ENCODE measurements around the gene RCBTB1. TPM values are rescaled to one million over a fixed set of nuclear protein-coding genes. Genes with fewer than 3 reads are reported as not detected.

RCBTB1 gene
- total RNA-seq, 2 donors from 2014 or later: 6.3 to 12.2 TPM

DNA sequence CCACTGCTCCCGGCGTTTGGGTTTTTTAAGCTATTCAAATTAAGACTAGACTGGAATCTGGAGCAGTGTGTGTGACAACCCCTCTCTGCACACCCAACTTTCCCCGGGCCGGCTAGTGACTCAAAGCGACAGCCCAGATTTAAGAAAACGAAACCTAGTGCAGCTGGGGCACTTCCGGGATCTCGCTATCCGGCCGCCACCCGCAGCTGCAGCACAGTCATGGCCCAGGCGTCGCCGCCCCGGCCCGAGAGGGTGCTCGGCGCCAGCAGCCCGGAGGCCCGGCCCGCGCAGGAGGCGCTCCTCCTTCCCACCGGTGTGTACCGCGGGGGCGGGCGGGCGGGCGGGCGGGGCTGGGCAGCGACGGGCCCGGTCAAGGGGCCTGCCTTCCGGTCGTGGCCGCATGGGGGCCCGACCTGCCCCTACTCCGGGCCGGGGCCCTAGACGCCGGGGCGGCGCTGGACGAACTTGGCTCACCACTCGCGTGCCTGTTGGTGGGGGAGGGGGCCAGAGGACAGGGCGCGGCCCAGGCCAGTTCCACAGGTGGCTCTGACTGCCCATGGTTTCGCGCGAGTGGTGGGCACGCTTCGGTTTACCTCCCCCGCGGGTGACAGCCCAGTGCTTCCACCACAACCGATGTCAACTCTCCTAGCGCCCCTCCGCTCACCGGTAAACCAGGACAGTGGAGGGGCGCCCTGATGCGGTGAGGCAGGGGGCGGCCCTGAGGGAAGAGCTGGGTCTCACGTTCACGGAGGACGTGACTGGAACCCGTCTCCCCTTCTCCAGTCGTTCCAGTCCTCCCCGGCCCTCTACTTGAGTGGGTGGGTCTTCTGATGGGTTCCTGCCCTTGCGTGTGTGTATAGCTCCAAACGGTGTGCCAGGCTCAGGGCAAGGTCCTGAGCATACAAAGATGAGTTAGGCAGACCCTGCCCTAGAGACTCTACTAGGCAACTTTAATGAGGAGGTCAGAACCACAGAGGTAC lies 89.3 kb downstream of the RCBTB1 start, which contains the start of gene PHF11:
Gene PHF11, plus strand, starts transcription at position 171 of the 980 bp plus-strand sequence. Its CDS starts 49 bp downstream, at position 220.
- 2 to 6% methylated on average over 4 to 68 of the region's 71 CpGs for WGBS, 2 donors
- H3K36me3 ChIP-seq (replicated peaks in 1 of 2; ENCODE audit: insufficient read depth in 1 of 2, low read depth in 2 of 2): no peaks in the 10 kb centered on the region
- no peaks in the 10 kb centered on the region for H3K9me3 ChIP-seq
- H3K4me1 ChIP-seq: peaks cover 16% of the 10 kb centered on the region
- no peaks in the 10 kb centered on the region for H3K27me3 ChIP-seq
- peak within 1 kb of the TSS; percentile 93 to 98 (median 97) for H3K27ac ChIP-seq
- H3K4me3 ChIP-seq: peak within 1 kb of the TSS; percentile 55 to 64
- TF ChIP-seq, protein P1, sequence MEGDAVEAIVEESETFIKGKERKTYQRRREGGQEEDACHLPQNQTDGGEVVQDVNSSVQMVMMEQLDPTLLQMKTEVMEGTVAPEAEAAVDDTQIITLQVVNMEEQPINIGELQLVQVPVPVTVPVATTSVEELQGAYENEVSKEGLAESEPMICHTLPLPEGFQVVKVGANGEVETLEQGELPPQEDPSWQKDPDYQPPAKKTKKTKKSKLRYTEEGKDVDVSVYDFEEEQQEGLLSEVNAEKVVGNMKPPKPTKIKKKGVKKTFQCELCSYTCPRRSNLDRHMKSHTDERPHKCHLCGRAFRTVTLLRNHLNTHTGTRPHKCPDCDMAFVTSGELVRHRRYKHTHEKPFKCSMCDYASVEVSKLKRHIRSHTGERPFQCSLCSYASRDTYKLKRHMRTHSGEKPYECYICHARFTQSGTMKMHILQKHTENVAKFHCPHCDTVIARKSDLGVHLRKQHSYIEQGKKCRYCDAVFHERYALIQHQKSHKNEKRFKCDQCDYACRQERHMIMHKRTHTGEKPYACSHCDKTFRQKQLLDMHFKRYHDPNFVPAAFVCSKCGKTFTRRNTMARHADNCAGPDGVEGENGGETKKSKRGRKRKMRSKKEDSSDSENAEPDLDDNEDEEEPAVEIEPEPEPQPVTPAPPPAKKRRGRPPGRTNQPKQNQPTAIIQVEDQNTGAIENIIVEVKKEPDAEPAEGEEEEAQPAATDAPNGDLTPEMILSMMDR (IDR thresholded peaks at IDR 0.05): peak in 5 of 7 experiments; percentile 25 to 38 (median 32)
- peak; percentile 37 to 88 (median 78) for TF ChIP-seq POLR2A (IDR thresholded peaks at IDR 0.05)
- intact Hi-C loops (cut with DNase I): loop anchor here (10.0 kb wide), 1 partner anchor 89 kb away; the partner anchor contains the start of gene RCBTB1
- ATAC-seq (peak; percentile 86), DNase-seq (peak; percentile 85 to 90 (median 88))

DNA sequence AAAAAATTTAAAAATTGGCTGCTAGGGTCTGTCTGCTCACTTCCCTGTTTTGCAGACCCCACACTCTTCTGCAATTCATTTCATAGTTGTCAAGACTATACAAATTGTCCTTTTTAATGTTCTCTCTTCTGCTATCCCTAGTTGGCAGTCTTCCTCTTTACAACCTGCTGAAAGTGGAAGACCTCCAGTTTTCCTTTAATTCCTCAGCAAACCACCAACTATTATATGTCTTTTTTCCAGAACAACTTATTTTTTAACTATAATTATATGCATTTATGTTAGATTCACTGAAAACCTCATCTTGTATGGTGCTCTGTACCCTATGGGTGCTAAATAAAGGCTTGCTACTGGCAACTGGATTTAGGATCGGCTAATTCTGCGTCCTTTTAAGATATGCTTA lies 90.7 kb downstream of the RCBTB1 start:
- no peak for DNase-seq
- TF ChIP-seq, protein P1 (IDR thresholded peaks at IDR 0.05): no peak
- TF ChIP-seq POLR2A (IDR thresholded peaks at IDR 0.05): no peak
- H3K36me3 ChIP-seq (replicated peaks in 1 of 2; ENCODE audit: insufficient read depth in 1 of 2, low read depth in 2 of 2): no peaks in the 10 kb centered on the region
- H3K4me1 ChIP-seq: peaks cover 16% of the 10 kb centered on the region
- ATAC-seq: no peak
- no peaks in the 10 kb centered on the region for H3K27me3 ChIP-seq
- peak overlapping the region in 3 of 4 donors; percentile 97 to 98 (median 97) for H3K27ac ChIP-seq
- no peaks in the 10 kb centered on the region for H3K9me3 ChIP-seq
- WGBS, 2 donors: 25 to 33% methylated on average over 2 of the region's 2 CpGs
- H3K4me3 ChIP-seq: peak overlapping the region; percentile 55 to 64
- intact Hi-C loops (cut with DNase I): loop anchor here (10.0 kb wide), 1 partner anchor 90 kb away; the partner anchor contains the start of gene RCBTB1

DNA sequence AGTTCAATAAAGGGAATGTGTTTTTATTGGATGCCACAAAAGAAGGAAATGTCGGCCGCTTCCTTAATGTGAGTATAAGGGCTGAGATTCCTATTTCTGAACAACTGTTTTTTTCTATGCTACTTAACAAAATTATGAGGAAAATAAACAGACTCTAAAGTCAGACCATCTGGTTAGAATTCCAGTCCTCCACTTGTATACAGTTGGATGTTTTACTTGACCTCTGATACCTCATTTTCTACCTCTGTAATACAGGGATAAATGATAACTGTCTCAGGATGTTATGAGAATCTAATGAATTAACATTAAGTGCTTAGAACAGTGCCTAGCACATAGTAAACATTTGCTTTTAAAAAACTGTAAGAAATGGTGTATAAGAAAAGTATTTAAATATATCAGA lies 96.8 kb downstream of the RCBTB1 start:
- WGBS, 2 donors: 94 to 95% methylated on average over 2 of the region's 2 CpGs
- ATAC-seq (no peak), DNase-seq (no peak)
- no peaks in the 10 kb centered on the region for H3K9me3 ChIP-seq
- H3K4me1 ChIP-seq: no peaks in the 10 kb centered on the region
- H3K27me3 ChIP-seq: no peaks in the 10 kb centered on the region
- peaks cover 0 to 4% of the 10 kb centered on the region in 2 donors for H3K36me3 ChIP-seq (replicated peaks in 1 of 2; ENCODE audit: insufficient read depth in 1 of 2, low read depth in 2 of 2)
- no peak overlapping the region for H3K27ac ChIP-seq
- TF ChIP-seq POLR2A (IDR thresholded peaks at IDR 0.05): no peak
- TF ChIP-seq, protein P1 (IDR thresholded peaks at IDR 0.05): no peak
- no peak overlapping the region for H3K4me3 ChIP-seq
- intact Hi-C loops (cut with DNase I): no loop called here

Other genes starting within 250 kb of the RCBTB1 start
- 10 to 100 TPM in 1 of 2 donors, 1 to 10 TPM in 1; 6.9 to 13.0 TPM for gene CAB39L, start 141.5 kb downstream of the RCBTB1 start, total RNA-seq
- gene SETDB2, start 141.3 kb downstream of the RCBTB1 start, total RNA-seq: 1 to 10 TPM; 4.9 to 8.6 TPM
- gene PHF11, start 89.6 kb downstream of the RCBTB1 start, total RNA-seq: 10 to 100 TPM; 22.7 to 30.1 TPM
- gene ARL11, start 42.9 kb upstream of the RCBTB1 start, total RNA-seq: under 1 TPM in 1 of 2 donors, not detected in 1; 0.52 TPM
- gene EBPL, start 105.9 kb upstream of the RCBTB1 start, total RNA-seq: 10 to 100 TPM; 30.7 to 72.1 TPM
- 10 to 100 TPM in 1 of 2 donors, 1 to 10 TPM in 1; 6.3 to 10.9 TPM for gene KPNA3, start 207.1 kb upstream of the RCBTB1 start, total RNA-seq

Measured in body of pancreas (tissue), 4 donors.